ENCODE measurements around the gene STARD7.

The STARD7 gene

DNA sequence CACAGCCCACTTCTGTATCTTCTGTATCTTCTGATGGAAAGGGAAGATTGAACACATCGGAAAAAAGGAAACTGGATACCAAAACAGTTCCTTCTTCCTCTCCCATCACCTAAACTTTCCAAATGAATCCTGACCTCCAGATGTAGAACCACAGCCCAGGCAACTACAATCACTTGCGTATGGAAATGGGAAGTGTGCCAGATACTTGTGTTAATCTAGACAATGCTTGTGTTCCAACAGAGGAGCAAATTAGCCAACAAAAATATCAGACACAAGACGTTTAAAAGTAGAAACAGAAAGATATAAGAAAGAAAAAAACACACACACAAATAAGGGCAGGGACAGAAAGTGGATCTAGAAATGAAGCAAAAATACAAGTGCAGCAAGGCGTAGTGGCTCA, 32.0 kb downstream of the STARD7 start (continued):
- TF ChIP-seq, protein P1, sequence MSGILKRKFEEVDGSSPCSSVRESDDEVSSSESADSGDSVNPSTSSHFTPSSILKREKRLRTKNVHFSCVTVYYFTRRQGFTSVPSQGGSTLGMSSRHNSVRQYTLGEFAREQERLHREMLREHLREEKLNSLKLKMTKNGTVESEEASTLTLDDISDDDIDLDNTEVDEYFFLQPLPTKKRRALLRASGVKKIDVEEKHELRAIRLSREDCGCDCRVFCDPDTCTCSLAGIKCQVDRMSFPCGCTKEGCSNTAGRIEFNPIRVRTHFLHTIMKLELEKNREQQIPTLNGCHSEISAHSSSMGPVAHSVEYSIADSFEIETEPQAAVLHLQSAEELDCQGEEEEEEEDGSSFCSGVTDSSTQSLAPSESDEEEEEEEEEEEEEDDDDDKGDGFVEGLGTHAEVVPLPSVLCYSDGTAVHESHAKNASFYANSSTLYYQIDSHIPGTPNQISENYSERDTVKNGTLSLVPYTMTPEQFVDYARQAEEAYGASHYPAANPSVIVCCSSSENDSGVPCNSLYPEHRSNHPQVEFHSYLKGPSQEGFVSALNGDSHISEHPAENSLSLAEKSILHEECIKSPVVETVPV (CRISPR knock-in tag; IDR thresholded peaks at IDR 0.05): no peak
- TF ChIP-seq BACH2 (CRISPR knock-in tag; IDR thresholded peaks at IDR 0.05; ENCODE audit: borderline replicate concordance) (no peak), ZFP3 (CRISPR knock-in tag; IDR thresholded peaks at IDR 0.05) (no peak), TOX (CRISPR knock-in tag; IDR thresholded peaks at IDR 0.05; ENCODE audit: borderline replicate concordance) (no peak), OSR1 (CRISPR knock-in tag; IDR thresholded peaks at IDR 0.05) (no peak), SNAI2 (CRISPR knock-in tag; IDR thresholded peaks at IDR 0.05) (no peak)
- TF ChIP-seq, protein P2, sequence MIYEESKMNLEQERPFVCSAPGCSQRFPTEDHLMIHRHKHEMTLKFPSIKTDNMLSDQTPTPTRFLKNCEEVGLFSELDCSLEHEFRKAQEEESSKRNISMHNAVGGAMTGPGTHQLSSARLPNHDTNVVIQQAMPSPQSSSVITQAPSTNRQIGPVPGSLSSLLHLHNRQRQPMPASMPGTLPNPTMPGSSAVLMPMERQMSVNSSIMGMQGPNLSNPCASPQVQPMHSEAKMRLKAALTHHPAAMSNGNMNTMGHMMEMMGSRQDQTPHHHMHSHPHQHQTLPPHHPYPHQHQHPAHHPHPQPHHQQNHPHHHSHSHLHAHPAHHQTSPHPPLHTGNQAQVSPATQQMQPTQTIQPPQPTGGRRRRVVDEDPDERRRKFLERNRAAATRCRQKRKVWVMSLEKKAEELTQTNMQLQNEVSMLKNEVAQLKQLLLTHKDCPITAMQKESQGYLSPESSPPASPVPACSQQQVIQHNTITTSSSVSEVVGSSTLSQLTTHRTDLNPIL (CRISPR knock-in tag; IDR thresholded peaks at IDR 0.05; ENCODE audit: low read depth): no peak

DNA sequence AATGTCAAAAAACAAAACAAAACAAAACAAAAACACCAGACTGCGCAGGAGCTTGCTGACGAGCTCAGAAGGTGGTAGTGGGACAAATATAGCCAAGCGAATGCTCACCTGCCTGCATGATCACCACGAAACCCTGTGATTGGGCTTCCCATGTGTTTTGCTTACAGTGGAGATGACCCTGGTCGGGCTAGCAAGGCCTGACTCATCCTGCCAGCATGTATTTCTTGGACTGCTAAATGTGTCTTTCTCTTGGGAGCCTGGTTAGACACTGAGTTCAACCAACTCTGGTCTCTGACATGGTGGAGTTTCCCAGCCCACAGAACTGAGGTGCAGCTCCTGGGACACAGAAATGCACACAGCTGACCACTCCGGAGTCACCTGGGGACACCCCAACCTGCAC, 32.7 kb downstream of the STARD7 start:
- TF ChIP-seq, protein P2 (CRISPR knock-in tag; IDR thresholded peaks at IDR 0.05; ENCODE audit: low read depth): no peak
- TF ChIP-seq, protein P3, sequence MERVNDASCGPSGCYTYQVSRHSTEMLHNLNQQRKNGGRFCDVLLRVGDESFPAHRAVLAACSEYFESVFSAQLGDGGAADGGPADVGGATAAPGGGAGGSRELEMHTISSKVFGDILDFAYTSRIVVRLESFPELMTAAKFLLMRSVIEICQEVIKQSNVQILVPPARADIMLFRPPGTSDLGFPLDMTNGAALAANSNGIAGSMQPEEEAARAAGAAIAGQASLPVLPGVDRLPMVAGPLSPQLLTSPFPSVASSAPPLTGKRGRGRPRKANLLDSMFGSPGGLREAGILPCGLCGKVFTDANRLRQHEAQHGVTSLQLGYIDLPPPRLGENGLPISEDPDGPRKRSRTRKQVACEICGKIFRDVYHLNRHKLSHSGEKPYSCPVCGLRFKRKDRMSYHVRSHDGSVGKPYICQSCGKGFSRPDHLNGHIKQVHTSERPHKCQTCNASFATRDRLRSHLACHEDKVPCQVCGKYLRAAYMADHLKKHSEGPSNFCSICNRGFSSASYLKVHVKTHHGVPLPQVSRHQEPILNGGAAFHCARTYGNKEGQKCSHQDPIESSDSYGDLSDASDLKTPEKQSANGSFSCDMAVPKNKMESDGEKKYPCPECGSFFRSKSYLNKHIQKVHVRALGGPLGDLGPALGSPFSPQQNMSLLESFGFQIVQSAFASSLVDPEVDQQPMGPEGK (CRISPR knock-in tag; IDR thresholded peaks at IDR 0.05; ENCODE audit: borderline replicate concordance): no peak
- TF ChIP-seq, protein P4, sequence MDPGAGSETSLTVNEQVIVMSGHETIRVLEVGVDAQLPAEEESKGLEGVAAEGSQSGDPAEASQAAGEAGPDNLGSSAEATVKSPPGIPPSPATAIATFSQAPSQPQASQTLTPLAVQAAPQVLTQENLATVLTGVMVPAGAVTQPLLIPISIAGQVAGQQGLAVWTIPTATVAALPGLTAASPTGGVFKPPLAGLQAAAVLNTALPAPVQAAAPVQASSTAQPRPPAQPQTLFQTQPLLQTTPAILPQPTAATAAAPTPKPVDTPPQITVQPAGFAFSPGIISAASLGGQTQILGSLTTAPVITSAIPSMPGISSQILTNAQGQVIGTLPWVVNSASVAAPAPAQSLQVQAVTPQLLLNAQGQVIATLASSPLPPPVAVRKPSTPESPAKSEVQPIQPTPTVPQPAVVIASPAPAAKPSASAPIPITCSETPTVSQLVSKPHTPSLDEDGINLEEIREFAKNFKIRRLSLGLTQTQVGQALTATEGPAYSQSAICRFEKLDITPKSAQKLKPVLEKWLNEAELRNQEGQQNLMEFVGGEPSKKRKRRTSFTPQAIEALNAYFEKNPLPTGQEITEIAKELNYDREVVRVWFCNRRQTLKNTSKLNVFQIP (CRISPR knock-in tag; IDR thresholded peaks at IDR 0.05; ENCODE audit: borderline replicate concordance, low read depth): no peak
- TF ChIP-seq TSHZ2 (CRISPR knock-in tag; IDR thresholded peaks at IDR 0.05) (no peak), BACH2 (CRISPR knock-in tag; IDR thresholded peaks at IDR 0.05; ENCODE audit: borderline replicate concordance) (no peak), OSR1 (CRISPR knock-in tag; IDR thresholded peaks at IDR 0.05) (no peak), ESRRG (CRISPR knock-in tag; IDR thresholded peaks at IDR 0.05) (no peak), SNAI2 (CRISPR knock-in tag; IDR thresholded peaks at IDR 0.05) (no peak), CSDC2 (CRISPR knock-in tag; IDR thresholded peaks at IDR 0.05) (no peak), ZC3H10 (CRISPR knock-in tag; IDR thresholded peaks at IDR 0.05) (no peak), RARB (CRISPR knock-in tag; IDR thresholded peaks at IDR 0.05) (no peak), TCF4 (CRISPR knock-in tag; IDR thresholded peaks at IDR 0.05; ENCODE audit: borderline replicate concordance) (no peak), ZNF565 (CRISPR knock-in tag; conservative IDR thresholded peaks at IDR 0.05; ENCODE audit: low read depth) (no peak)
- ATAC-seq: peak; percentile 48

DNA sequence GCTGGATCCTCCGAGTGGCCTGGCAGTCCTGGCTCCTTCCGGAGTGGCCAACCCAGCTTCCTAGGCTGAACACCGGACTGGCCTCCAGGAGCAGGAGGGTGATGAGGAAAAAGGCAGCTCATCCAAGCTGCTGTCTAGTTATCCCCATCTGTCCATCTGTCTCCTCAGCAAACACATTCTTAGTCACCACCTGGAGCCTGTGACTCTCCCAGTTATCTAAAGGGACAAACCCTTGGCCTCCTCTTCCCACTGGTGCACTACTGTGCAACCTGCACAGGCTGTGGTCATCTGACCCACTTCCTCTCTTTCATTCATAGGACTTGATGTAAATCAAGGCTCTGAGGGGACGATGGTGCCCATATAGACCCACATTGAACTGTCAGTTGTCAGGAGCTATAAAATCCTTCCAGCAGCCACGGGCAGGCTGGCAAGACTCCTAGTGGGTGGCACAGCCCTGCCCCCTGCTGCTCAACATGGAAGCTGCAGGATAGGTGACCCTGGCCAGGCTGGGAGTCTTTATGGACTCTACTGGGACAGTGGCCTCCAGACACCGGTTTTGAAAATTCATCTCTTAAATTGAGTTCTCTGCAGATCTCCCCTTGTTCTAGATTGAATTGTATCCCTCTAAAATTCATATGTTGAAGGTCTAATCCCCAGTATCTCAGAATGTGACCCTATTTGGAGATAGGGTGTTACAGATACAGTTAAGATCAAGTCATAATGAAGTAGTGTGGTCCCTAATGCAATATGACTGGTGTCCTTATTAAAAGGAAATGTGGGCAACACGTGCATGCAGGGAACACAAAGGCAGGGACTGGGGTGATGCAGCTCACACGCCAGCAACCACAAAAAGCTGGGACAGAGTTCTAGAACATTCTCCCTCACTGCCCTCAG, 34.1 kb downstream of the STARD7 start:
- ATAC-seq: peak; percentile 95
- TF ChIP-seq TSHZ2 (CRISPR knock-in tag; IDR thresholded peaks at IDR 0.05) (no peak), GLIS3 (CRISPR knock-in tag; IDR thresholded peaks at IDR 0.05) (no peak), ZFP30 (CRISPR knock-in tag; IDR thresholded peaks at IDR 0.05) (no peak), ISL1 (CRISPR knock-in tag; IDR thresholded peaks at IDR 0.05) (no peak), CSDC2 (CRISPR knock-in tag; IDR thresholded peaks at IDR 0.05) (no peak)
- TF ChIP-seq, protein P2 (CRISPR knock-in tag; IDR thresholded peaks at IDR 0.05; ENCODE audit: low read depth): no peak
